HPDE6-E6E7 (cell line): ENCODE data around the gene CCDC3.

Source experiments
- DNase-seq: peaks from one replicate; pipeline ENCODE4 v3.0.0; 2011; ENCODE audit warnings: missing footprints; ENCODE audit errors: extremely low spot score

The CCDC3 gene

DNA sequence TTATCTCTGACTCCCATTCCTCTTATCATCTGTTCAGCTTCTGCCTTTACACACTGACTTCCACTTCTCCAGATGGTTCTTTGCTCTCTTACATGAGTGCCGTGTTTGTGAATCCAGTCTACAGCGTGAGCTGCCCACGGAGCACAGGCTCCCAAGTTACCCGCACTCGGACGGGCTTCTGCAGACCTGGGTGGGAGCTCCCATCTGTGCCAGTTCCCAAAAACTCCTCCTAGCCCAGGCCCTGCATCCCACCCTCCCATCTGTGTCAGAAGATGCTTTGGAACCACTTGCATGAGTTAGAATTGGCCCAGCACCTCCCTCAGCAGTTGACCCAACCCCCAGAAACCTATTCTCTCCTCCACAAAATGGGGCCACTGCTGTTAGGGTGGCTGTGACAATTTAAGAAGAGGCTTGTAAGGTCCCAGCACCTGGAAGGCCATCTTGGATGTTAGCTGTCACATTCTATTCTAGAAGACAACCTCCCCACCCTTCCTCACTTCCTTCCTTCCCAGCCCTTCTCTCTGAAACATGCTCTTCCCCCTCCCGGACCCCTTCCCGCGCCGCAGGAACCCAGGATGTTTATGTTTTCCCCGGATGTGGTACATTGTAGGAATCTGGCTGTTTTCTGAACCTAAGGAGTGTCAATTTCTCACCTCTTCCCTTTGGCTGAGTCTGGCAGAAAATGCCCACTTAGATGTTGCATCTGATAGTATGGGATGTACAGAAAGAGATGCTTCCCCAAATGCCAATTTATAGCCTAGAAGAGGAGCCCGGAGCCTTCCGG is 79.2 kb downstream of the CCDC3 start:
- no peak for DNase-seq

DNA sequence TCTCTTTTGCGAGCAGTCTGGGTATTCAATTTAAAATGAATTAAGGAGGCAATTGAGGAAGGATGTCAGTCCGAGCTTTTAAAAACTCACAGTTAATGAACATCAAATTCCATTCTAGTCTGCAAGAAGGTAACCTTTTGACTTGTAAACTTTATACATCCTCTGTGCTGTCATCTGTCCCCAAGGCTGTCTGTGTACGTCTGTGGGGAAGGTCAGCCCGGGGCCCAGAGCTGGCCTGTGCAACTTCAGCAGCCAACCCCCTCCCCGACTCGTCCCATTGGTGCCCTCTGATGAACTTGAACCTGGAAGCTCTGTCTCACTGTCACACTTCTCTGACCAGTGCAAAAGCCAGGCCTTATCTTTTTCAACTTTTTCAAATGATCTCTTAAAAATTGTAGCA is 80.3 kb downstream of the CCDC3 start:
- DNase-seq: no peak

DNA sequence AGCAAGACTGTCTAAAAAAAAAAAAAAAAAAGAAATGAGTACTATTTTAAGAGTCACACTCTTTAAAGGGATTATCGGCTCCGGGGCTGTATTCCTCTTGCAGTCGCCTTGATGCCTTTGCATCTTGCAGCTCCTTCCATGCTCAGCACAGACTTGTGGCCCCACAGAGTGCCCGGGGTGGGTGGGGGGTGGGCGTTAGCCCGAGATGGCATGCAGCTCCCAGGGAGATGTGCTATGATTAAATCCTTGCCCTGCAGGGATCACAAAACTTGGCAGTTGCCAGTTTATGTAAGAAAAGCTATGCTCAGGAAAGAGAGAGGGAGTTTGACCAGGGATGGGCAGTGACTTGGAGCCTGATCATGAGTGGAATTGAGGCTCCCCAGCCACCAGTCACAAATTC is 81.9 kb downstream of the CCDC3 start:
- DNase-seq: no peak

GRCh38 chr10:12916587-12916986 is 84.9 kb downstream of the CCDC3 start:
- DNase-seq: no peak

- no peak for DNase-seq
Observed at GRCh38 chr10:12915637-12916168, 85.8 kb downstream of the CCDC3 start.

DNA sequence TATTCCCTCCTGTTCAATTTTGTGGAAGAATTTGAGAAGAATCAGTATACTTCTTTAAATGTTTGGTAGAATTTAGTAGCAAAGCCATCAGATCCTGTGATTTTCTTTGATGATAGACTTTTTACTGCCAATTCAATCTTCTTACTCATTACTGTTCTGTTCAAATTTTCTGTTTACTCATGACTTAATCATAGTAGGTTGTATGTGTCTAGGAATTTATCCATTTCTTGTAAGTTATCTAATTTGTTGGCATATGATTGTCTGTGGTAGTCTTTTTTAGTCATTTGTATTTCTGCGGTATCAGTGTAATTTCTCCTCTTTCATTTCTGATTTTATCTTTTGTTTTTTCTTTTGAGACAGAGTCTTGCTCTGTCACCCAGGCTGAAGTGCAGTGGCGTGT is 87.4 kb downstream of the CCDC3 start:
- DNase-seq: no peak

DNA sequence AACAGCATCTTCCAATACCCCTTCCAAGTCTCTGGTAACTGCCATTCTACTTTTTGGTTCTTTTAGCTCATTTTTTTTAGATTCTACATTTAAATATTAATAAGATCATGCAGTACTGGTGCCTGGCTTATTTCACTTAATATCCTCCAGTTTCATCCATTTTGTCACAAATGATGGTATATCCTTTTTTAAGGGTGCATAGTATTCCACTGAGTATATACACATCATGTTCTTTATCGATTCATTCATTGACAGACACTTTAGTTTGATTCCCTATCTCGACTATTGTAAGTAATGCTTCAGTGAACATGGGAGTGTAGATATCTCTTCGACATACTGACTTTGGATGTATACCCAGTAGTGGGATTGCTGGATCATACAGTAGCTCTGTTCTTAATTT is 89.7 kb downstream of the CCDC3 start:
- no peak for DNase-seq

- DNase-seq: no peak
Observed at GRCh38 chr10:12910835-12911234, 90.7 kb downstream of the CCDC3 start.

- DNase-seq: no peak
Observed at GRCh38 chr10:12909836-12910185, 91.7 kb downstream of the CCDC3 start.

DNA sequence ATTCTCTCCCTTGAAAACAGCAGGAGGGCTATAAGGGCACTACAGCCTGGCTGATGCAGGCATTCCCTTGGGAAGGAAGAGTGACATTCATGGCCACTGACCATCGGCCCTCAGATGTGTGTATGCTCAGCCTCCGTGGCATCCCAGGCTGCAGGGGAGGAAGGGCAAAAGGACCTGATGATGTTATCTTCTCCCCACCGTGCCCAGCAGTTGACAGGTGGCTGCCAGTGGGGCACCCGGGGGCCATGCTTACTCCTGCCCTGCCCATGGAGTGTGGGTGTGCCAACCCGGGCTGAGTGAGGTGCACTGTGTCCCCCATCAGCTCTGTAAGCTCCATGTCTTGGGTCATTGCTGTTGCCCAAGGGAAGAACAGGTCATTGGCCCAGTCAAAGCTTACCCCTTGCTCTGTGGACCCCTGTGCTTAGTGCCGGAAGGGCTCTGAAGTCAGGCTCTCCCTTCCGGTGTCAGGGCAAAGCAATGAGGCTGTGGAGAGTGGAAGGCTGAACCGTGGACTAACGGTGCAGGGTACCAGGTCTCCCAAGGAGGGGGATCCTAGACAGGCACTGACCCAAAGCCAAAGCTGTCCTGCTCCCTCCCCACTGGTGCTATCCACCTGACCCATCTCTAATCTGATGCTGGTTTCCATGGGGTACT is 92.2 kb downstream of the CCDC3 start:
- no peak for DNase-seq

- no peak for DNase-seq
Observed at GRCh38 chr10:12908773-12909172, 92.7 kb downstream of the CCDC3 start.

DNA sequence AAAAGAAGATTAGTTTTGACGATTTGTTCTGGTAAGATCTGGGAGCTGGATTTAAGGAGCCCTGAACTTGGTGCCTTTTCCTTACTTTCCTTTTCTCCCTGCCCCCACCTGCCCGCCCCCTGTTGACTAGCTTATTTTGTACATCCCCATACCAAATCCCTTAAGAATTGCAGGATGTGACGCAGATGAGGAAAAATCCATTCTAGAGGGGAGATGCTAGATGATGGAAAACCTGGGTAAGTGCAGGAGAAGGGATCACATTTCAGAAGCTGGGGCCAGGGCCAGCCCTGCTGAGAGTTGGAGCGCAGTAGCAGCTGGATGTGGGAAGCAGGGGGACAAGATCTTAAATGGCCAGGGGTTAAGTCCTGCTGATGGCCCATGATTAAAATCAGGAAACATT is 93.9 kb downstream of the CCDC3 start:
- no peak for DNase-seq

- DNase-seq: no peak
Observed at GRCh38 chr10:12906051-12906541, 95.4 kb downstream of the CCDC3 start.

- DNase-seq: no peak
Observed at GRCh38 chr10:12905067-12905466, 96.4 kb downstream of the CCDC3 start.

DNA sequence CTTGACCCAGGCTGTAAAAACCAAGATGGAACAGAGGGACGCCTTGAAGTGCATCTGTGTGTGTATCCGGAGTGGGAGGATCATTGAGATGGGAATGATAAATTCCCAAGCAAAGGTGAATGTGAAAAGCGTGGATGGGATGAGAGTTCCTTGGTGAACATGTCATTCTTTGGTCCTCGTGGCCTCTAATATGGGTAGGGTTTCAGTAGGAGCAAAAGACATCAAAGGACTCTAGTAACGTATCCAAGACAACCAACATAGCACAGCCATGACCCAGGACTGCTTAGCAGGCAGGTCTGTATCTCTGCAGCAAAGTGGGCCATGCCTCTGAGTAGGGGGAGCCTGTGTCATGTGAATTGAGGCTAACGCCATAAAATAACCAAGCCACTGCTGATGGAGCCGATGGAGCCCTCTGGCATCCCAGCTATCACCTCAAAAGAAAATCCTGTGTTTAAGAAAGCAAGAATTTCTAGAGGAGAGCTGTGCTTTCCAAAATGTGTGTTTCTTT is 98.6 kb downstream of the CCDC3 start:
- DNase-seq: no peak

DNA sequence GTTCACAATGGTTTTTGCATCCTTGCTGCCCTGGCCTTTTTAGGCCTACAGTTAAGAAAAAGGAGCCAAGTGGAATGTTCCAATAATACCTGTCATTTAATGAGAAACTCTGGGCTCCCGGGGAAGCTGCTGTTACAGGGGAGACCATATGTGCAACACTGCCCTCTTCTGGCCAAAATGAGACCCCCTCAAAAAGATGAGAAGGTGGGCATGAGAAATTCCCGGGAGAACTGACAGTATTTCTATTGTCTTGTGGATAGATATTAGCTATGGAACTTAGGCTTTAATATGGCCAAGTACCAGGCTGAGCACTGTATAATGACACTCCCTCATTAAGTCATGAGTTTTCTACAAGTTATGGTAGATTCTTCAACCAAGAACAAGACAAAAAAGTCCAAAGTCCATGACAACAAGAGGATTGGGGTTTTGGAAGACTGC is 99.4 kb downstream of the CCDC3 start:
- peak; percentile 26 for DNase-seq

- DNase-seq: no peak
Observed at GRCh38 chr10:12899546-12899945, 102.0 kb downstream of the CCDC3 start.

- DNase-seq: no peak
Observed at GRCh38 chr10:12898271-12898670, 103.2 kb downstream of the CCDC3 start.

- no peak for DNase-seq
Observed at GRCh38 chr10:12897278-12897677, 104.2 kb downstream of the CCDC3 start.

DNA sequence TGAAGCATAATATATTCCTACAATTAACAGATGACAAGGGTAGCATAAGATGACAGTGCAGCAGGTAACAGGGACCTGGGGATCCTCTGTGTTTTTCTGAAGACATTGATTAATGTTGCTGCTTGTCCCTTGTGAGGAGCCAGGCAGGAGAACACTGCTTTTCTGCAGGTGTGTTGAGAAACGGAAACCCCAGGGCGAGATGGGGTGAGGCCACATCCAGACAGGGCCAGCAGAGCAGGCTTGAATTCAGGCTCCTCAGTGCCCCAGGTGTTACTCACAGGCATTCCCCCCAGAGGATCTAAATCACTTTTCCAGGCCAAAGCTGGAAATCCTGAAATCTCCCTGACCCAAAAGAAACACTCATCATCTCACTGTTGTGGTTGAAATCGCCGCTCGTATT is 105.3 kb downstream of the CCDC3 start:
- DNase-seq: no peak

DNA sequence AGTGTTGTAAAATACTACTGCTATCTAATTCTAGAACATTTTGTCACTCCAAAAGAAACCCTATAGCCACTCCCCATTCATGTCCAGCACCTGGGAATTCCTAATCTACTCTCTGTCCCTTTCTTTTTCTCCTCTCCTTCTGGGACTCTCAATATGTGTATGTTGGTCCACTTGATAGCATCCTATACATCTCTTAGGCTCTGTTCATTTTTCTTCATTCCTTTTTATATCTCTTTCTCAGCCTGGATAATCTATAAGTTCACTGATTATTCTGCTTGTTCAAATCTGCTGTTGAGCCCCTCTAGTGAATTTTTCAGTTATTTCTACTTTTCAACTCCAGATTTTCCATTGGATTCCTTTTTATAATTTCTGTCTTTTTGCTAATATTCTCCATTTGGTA is 108.6 kb downstream of the CCDC3 start:
- DNase-seq: no peak

DNA sequence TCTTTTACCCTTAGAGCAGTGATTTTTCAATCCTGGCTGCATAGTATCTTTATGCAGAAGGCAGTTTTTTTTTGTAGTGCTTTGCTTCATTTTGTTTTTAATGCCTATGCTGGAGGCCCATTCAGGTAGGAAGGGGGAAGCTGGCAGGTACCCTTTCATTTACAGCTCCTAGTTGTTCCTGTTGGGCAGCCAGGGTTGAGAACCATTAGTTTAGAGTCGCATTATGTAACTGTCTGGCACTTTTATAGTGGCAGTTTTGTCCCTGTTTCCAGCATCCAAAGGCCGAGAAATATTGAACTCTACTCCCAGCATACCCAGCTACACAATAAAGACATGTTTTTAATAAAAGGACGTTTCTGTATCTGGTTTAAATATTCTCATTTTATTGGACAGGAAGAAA is 110.6 kb downstream of the CCDC3 start:
- no peak for DNase-seq

- no peak for DNase-seq
Observed at GRCh38 chr10:12888470-12888869, 113.0 kb downstream of the CCDC3 start.
